Osteocyte (in vitro differentiated cells): ENCODE measurements around the gene FBXO48. TPM values are rescaled to one million over a fixed set of nuclear protein-coding genes. Genes with fewer than 3 reads are reported as not detected.

Source experiments
- DNase-seq: peaks from one replicate; pipeline ENCODE4 v3.0.0; 2021; ENCODE audit warnings: mixed read lengths; ENCODE audit not compliant: unreplicated experiment; ENCODE audit errors: extremely low spot score
- H3K27ac Mint-ChIP-seq: one replicate; pipeline ENCODE4 v1.8.0; 2021; ENCODE audit warnings: mild to moderate bottlenecking, mixed read lengths; ENCODE audit not compliant: unreplicated experiment
- H3K27me3 Mint-ChIP-seq: one replicate; pipeline ENCODE4 v1.8.0; 2021; ENCODE audit warnings: mixed read lengths; ENCODE audit not compliant: unreplicated experiment
- H3K36me3 Mint-ChIP-seq: one replicate; pipeline ENCODE4 v1.8.0; 2021; ENCODE audit warnings: mixed read lengths; ENCODE audit not compliant: unreplicated experiment
- H3K4me1 Mint-ChIP-seq: one replicate; pipeline ENCODE4 v1.8.0; 2021; ENCODE audit warnings: mixed read lengths; ENCODE audit not compliant: unreplicated experiment
- H3K4me3 Mint-ChIP-seq: one replicate; pipeline ENCODE4 v1.8.0; 2021; ENCODE audit warnings: mild to moderate bottlenecking, moderate library complexity, mixed read lengths; ENCODE audit not compliant: unreplicated experiment
- H3K9me3 Mint-ChIP-seq: one replicate; pipeline ENCODE4 v1.8.0; 2021; ENCODE audit warnings: mixed read lengths; ENCODE audit not compliant: unreplicated experiment
- long read RNA-seq: library from polyadenylated mRNA; unstranded; transcript quantifications from one replicate; pipeline ENCODE4 v2.0.0, GENCODE V29; 2021
- total RNA-seq: library from RNA; stranded (reverse); gene quantifications from 2 replicates; pipeline ENCODE4 v1.2.1, GENCODE V29; 2021
- TF ChIP-seq, protein P1 (sequence below): fragments of 200-600 bp; sonication (generic); IDR thresholded peaks from 2 replicates; pipeline ENCODE4 v1.5.0; 2021; ENCODE audit warnings: antibody characterized with exemption, mild to moderate bottlenecking, moderate library complexity

Gene FBXO48, protein sequence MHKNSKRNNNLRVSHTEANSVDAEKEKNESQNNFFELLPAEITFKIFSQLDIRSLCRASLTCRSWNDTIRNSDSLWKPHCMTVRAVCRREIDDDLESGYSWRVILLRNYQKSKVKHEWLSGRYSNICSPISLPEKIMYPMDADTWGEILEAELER
- 0.81 and 1.0 TPM in 2 replicates for total RNA-seq
- long read RNA-seq, full-length matches to known transcripts, result 4 of 5 reads
- long read RNA-seq, partial matches to known transcripts, result 0 of 5 reads
- long read RNA-seq, other reads (novel, unspliced or antisense), result 1 of 5 reads

DNA sequence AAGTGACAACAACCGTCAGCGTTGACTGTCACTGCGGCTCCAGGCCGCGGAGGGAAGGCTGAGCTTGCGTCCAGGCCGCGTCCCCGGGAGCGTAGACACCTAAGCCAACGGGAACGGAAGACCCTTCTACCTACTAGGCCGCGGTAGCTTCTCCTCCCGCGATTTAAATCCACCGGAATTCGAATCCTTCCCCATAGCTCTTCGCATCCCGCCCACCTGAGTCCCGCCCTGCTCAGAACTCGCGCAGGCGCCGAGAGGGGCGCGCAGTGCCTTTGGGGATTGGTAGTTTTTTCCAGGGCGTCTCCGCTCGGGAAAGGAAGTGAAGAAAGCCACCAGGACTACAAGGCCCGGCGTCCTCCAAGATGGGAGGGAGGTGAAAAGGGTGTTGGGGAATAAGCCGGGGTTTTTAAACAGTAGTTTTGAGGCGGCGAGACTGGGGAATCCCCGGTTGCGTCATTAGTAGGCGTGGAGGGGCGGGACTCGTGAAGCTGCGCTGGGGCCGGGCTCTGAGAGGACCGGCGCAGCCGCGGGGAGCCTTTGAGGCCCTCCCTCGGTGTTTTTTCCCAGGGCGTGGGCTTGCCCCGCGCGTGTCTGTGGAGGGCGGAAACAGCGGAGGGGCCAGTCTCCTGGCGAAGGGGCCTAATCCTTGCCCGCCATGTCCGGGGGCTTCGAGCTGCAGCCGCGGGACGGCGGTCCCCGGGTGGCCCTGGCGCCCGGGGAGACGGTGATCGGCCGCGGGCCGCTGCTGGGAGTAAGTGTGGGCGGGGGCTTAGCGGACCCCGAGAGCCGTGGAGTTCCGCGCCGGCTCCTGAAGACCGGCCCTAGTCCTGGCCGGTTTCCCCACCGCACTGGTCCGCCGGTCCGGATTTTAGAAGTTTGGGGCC lies at the start of gene FBXO48, which contains the start of gene APLF:
Gene FBXO48, minus strand, starts transcription at position 218 of the 884 bp plus-strand sequence. CDS start 2,149 bp downstream, outside the sequence.
Gene APLF, plus strand, starts transcription at position 509 of the 884 bp plus-strand sequence. Its CDS starts 147 bp downstream, at position 656.
- Mint-ChIP-seq H3K27me3 (no peaks in the 10 kb centered on the region), H3K4me1 (peaks cover 22% of the 10 kb centered on the region), H3K36me3 (no peaks in the 10 kb centered on the region), H3K4me3 (peak within 1 kb of the TSS; percentile 96), H3K9me3 (no peaks in the 10 kb centered on the region), H3K27ac (peak within 1 kb of the TSS; percentile 94)
- DNase-seq, result peak; percentile 99
- TF ChIP-seq, protein P1, sequence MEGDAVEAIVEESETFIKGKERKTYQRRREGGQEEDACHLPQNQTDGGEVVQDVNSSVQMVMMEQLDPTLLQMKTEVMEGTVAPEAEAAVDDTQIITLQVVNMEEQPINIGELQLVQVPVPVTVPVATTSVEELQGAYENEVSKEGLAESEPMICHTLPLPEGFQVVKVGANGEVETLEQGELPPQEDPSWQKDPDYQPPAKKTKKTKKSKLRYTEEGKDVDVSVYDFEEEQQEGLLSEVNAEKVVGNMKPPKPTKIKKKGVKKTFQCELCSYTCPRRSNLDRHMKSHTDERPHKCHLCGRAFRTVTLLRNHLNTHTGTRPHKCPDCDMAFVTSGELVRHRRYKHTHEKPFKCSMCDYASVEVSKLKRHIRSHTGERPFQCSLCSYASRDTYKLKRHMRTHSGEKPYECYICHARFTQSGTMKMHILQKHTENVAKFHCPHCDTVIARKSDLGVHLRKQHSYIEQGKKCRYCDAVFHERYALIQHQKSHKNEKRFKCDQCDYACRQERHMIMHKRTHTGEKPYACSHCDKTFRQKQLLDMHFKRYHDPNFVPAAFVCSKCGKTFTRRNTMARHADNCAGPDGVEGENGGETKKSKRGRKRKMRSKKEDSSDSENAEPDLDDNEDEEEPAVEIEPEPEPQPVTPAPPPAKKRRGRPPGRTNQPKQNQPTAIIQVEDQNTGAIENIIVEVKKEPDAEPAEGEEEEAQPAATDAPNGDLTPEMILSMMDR, result no peak

DNA sequence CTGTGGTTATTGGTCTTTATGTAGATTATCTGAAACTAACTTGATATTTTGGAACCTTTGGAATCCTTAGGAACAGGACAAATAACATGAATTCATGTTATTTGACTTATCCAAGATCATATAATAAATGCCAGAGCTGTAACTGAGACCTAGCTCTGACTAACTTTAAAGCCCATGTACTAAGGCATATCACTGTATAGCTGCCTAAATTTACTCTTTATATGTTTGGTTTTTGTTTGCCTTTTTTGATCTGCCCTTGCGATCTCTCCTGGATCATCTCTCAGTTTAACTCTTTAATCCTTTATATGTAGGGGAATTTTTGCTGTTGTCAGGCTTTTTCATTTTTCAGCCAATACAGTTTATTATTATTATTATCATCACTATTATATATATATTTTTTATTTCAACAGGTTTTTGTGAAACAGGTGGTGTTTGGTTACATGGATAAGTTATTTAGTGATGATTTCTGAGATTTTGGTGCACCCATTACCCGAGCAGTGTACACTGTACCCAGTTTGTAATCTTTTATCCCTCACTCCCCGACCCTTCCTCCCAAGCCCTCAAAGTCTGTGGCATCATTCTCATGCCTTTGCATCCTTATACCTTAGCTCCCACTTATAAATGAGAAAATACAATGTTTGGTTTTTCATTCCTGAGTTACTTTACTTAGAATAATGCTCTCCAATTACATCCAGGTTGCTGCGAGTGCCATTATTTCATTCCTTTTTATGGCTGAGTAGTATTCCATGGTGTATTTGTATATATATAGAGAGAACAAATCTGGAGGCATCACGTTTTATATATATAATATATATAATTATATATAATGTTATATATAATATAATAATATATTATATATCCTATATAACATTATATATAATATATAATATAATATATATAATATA lies 49.2 kb upstream of the FBXO48 start:
- DNase-seq, result no peak
- H3K27ac Mint-ChIP-seq, result no peak overlapping the region
- TF ChIP-seq, protein P1, result no peak
- no peak overlapping the region for H3K4me3 Mint-ChIP-seq
- H3K9me3 Mint-ChIP-seq, result no peaks in the 10 kb centered on the region
- no peaks in the 10 kb centered on the region for H3K27me3 Mint-ChIP-seq
- peaks cover 5% of the 10 kb centered on the region for H3K36me3 Mint-ChIP-seq
- no peaks in the 10 kb centered on the region for H3K4me1 Mint-ChIP-seq

DNA sequence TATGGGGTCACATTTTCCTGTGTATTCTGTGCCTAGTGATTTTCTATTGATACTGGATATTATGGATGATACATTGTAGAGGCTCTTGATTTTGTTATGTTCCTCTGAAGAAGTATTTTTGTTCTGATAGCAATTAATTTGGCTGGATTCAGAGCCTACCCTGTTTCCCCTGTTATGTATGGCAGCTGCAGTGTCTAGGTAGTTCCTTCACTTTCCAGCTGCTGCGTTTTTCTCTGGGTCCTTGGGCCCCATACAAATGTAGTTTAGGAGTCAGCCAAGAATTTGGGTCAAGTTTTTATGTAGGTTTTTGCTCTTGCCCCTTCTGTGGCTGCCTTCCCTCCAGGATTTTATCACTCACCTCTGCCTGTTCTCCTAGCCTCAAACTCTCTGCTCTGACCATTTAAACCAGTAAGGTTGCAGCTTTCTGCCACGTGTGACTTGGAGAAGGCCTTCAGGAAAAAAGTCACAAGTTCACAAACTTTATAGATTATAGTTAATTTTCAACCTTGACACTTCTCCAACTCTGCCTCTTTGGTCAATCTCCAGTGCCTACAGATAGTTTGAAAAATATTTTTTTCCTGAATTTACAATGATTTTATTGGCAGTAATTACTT lies 47.3 kb upstream of the FBXO48 start:
- Mint-ChIP-seq H3K27ac (no peak overlapping the region), H3K4me3 (no peak overlapping the region), H3K4me1 (no peaks in the 10 kb centered on the region), H3K9me3 (no peaks in the 10 kb centered on the region), H3K36me3 (peaks cover 5% of the 10 kb centered on the region), H3K27me3 (no peaks in the 10 kb centered on the region)
- DNase-seq, result no peak
- TF ChIP-seq, protein P1, result no peak

DNA sequence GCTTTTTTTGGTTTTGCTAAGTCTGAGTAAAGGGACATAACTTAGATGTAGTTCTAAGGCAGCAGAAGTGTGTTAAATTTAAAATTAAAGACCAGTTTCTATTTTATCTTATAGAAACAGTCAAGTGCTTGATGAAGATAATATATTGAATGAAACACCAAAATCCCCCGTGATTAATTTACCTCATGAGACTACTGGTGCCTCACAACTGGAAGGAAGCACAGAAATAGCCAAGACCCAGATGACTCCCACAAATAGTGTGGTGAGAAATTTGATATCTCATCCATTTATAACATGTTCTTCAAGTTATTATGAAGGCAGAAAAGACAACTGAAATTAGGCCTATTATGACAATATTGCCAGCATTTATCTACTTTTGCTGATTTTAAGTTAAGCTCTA lies 45.9 kb upstream of the FBXO48 start:
- peaks cover 5% of the 10 kb centered on the region for H3K9me3 Mint-ChIP-seq
- TF ChIP-seq, protein P1, result no peak
- H3K4me3 Mint-ChIP-seq, result no peak overlapping the region
- DNase-seq, result no peak
- H3K36me3 Mint-ChIP-seq, result peaks cover 11% of the 10 kb centered on the region
- H3K4me1 Mint-ChIP-seq, result no peaks in the 10 kb centered on the region
- no peak overlapping the region for H3K27ac Mint-ChIP-seq
- H3K27me3 Mint-ChIP-seq, result no peaks in the 10 kb centered on the region
